NT2/D1 (cell line): Measurements from ENCODE around the gene GMPR2.
A peak's percentile ranks its signal among the peaks of the same experiment; 100 is the strongest.

Experiments used
- SUZ12 ChIP-seq: IDR thresholded peaks from 2 replicates; pipeline ENCODE4 v1.6.1; 2011; ENCODE audit not compliant: insufficient read length, insufficient read depth; ENCODE audit errors: extremely low read depth
- YY1 ChIP-seq: IDR thresholded peaks from 2 replicates; pipeline ENCODE4 v1.6.1; 2011; ENCODE audit not compliant: insufficient read length, insufficient read depth
- ZNF274 ChIP-seq: IDR thresholded peaks from 2 replicates; pipeline ENCODE4 v1.6.1; 2011; ENCODE audit warnings: mild to moderate bottlenecking, low read depth, low read length

- peak; percentile 37 for TF ChIP-seq YY1
- no peak for TF ChIP-seq ZNF274
- TF ChIP-seq SUZ12: no peak
Observed at GRCh38 chr14:24215495-24216344, 17.0 kb upstream of the GMPR2 start, which contains the start of gene MDP1.
